Esophagus (tissue), 2 donors: Measurements from ENCODE around the gene SLC22A31. TPM values are rescaled to one million over a fixed set of nuclear protein-coding genes. Genes with fewer than 3 reads are reported as not detected.
"Not testable (repeated sequence)": the region's sequence is repeated elsewhere in the genome, so short reads cannot be mapped to it uniquely, and the experiment has no call there.

Experiments
- H3K27ac ChIP-seq, 2 donors: one replicate each; pipeline ENCODE4 v1.5.1; 2013; ENCODE audit warnings: low read depth in 2 of 2, mild to moderate bottlenecking in 2 of 2, inconsistent platforms in 1 of 2, low read length in 1 of 2, moderate library complexity in 1 of 2
- H3K27me3 ChIP-seq, 2 donors: one replicate each; pipeline ENCODE4 v1.6.1; 2013; ENCODE audit warnings: low read length in 2 of 2, control low read depth in 1 of 2, mild to moderate bottlenecking in 1 of 2; ENCODE audit not compliant: insufficient read depth in 2 of 2, control insufficient read depth in 1 of 2
- H3K36me3 ChIP-seq, 2 donors: one replicate each; pipeline ENCODE4 v1.6.1; 2013; ENCODE audit warnings: low read length in 1 of 2; ENCODE audit not compliant: control insufficient read depth in 2 of 2, insufficient read depth in 2 of 2
- H3K4me1 ChIP-seq, 2 donors: one replicate each; pipeline ENCODE4 v1.6.1; 2013; ENCODE audit warnings: low read length in 1 of 2; ENCODE audit not compliant: control insufficient read depth in 2 of 2, insufficient read depth in 2 of 2
- H3K4me3 ChIP-seq, 2 donors: one replicate each; pipeline ENCODE4 v1.5.1; 2013; ENCODE audit warnings: low read length in 2 of 2, mild to moderate bottlenecking in 2 of 2, low read depth in 1 of 2, moderate library complexity in 1 of 2
- H3K9me3 ChIP-seq, 2 donors: one replicate each; pipeline ENCODE4 v1.6.1; 2013; ENCODE audit warnings: mild to moderate bottlenecking in 2 of 2, low read depth in 1 of 2, low read length in 1 of 2, moderate library complexity in 1 of 2; ENCODE audit not compliant: control insufficient read depth in 2 of 2, insufficient read depth in 1 of 2
- WGBS, 2 donors: extraction: QIAGEN DNeasy Blood & Tissue Kit; methylation state at CpG; one replicate each; pipeline ENCODE4 v1.1.7; 2013; 5-methylcytosine and 5-hydroxymethylcytosine counted together
- polyA plus RNA-seq, 2 donors: library from polyadenylated mRNA; stranded (reverse); fragments of 200-250 nt; gene quantifications; one replicate each; pipeline ENCODE4 v1.2.3, GENCODE V29; 2013
- donor health status: healthy with polysubstance abuse.
- donor health status: Bipolar disorder and iron deficiency.

Gene SLC22A31
- polyA plus RNA-seq, 2 donors, result 0.14 to 0.16 TPM

GRCh38 chr16:89167425-89167941 lies 32.9 kb downstream of the SLC22A31 start:
- no peak overlapping the region for H3K27ac ChIP-seq
- H3K4me1 ChIP-seq, result peaks cover 5 to 9% of the 10 kb centered on the region in 2 donors
- WGBS, 2 donors, result 14 to 16% methylated on average over 16 to 18 of the region's 18 CpGs
- no peaks in the 10 kb centered on the region for H3K36me3 ChIP-seq
- H3K9me3 ChIP-seq, result no peaks in the 10 kb centered on the region
- H3K27me3 ChIP-seq, result no peaks in the 10 kb centered on the region
- H3K4me3 ChIP-seq, result no peak overlapping the region

- H3K9me3 ChIP-seq, result no peaks in the 10 kb centered on the region
- peaks cover 5 to 9% of the 10 kb centered on the region in 2 donors for H3K4me1 ChIP-seq
- H3K27me3 ChIP-seq, result no peaks in the 10 kb centered on the region
- no peaks in the 10 kb centered on the region for H3K36me3 ChIP-seq
- 57 to 64% methylated on average over 18 of the region's 18 CpGs for WGBS, 2 donors
- H3K4me3 ChIP-seq, result no peak overlapping the region
- H3K27ac ChIP-seq, result no peak overlapping the region
Measured at GRCh38 chr16:89166696-89167424, 33.5 kb downstream of the SLC22A31 start.

- not testable (repeated sequence) for H3K4me3 ChIP-seq, H3K36me3 ChIP-seq, H3K27me3 ChIP-seq, H3K4me1 ChIP-seq, H3K27ac ChIP-seq, H3K9me3 ChIP-seq
- WGBS, 2 donors, result 72 to 78% methylated on average over 7 to 10 of the region's 10 CpGs
Measured at GRCh38 chr16:89165681-89165979, 34.7 kb downstream of the SLC22A31 start.

GRCh38 chr16:89164847-89165680 lies 35.3 kb downstream of the SLC22A31 start:
- Histone ChIP-seq H3K4me1 (no peaks in the 10 kb centered on the region), H3K36me3 (no peaks in the 10 kb centered on the region), H3K9me3 (no peaks in the 10 kb centered on the region), H3K4me3 (no peak overlapping the region), H3K27ac (no peak overlapping the region), H3K27me3 (no peaks in the 10 kb centered on the region)
- 76 to 78% methylated on average over 18 to 20 of the region's 20 CpGs for WGBS, 2 donors

GRCh38 chr16:89164436-89164835 lies 35.9 kb downstream of the SLC22A31 start:
- H3K4me1 ChIP-seq, result no peaks in the 10 kb centered on the region
- no peaks in the 10 kb centered on the region for H3K27me3 ChIP-seq
- no peaks in the 10 kb centered on the region for H3K9me3 ChIP-seq
- no peak overlapping the region for H3K4me3 ChIP-seq
- WGBS, 2 donors, result 56 to 60% methylated on average over 15 of the region's 15 CpGs
- H3K36me3 ChIP-seq, result no peaks in the 10 kb centered on the region
- H3K27ac ChIP-seq, result no peak overlapping the region

GRCh38 chr16:89163297-89163696 lies 37.0 kb downstream of the SLC22A31 start:
- Histone ChIP-seq H3K4me1 (no peaks in the 10 kb centered on the region), H3K36me3 (no peaks in the 10 kb centered on the region), H3K4me3 (no peak overlapping the region), H3K27ac (no peak overlapping the region), H3K9me3 (no peaks in the 10 kb centered on the region), H3K27me3 (no peaks in the 10 kb centered on the region)
- 80 to 82% methylated on average over 9 of the region's 9 CpGs for WGBS, 2 donors

- H3K4me3 ChIP-seq, result no peak overlapping the region
- H3K4me1 ChIP-seq, result no peaks in the 10 kb centered on the region
- H3K27ac ChIP-seq, result no peak overlapping the region
- H3K27me3 ChIP-seq, result no peaks in the 10 kb centered on the region
- WGBS, 2 donors, result 83 to 84% methylated on average over 40 of the region's 40 CpGs
- no peaks in the 10 kb centered on the region for H3K9me3 ChIP-seq
- H3K36me3 ChIP-seq, result no peaks in the 10 kb centered on the region
Measured at GRCh38 chr16:89161763-89162713, 38.3 kb downstream of the SLC22A31 start.

GRCh38 chr16:89160977-89161701 lies 39.2 kb downstream of the SLC22A31 start:
- no peaks in the 10 kb centered on the region for H3K36me3 ChIP-seq
- H3K4me1 ChIP-seq, result no peaks in the 10 kb centered on the region
- 85 to 87% methylated on average over 28 to 29 of the region's 29 CpGs for WGBS, 2 donors
- H3K9me3 ChIP-seq, result no peaks in the 10 kb centered on the region
- H3K27ac ChIP-seq, result no peak overlapping the region
- H3K4me3 ChIP-seq, result no peak overlapping the region
- no peaks in the 10 kb centered on the region for H3K27me3 ChIP-seq
